ENCODE data around the gene KCNJ9. TPM values are rescaled to one million over a fixed set of nuclear protein-coding genes. Genes with fewer than 3 reads are reported as not detected.

The KCNJ9 gene
- total and polyA plus RNA-seq, 4 donors: not detected

DNA sequence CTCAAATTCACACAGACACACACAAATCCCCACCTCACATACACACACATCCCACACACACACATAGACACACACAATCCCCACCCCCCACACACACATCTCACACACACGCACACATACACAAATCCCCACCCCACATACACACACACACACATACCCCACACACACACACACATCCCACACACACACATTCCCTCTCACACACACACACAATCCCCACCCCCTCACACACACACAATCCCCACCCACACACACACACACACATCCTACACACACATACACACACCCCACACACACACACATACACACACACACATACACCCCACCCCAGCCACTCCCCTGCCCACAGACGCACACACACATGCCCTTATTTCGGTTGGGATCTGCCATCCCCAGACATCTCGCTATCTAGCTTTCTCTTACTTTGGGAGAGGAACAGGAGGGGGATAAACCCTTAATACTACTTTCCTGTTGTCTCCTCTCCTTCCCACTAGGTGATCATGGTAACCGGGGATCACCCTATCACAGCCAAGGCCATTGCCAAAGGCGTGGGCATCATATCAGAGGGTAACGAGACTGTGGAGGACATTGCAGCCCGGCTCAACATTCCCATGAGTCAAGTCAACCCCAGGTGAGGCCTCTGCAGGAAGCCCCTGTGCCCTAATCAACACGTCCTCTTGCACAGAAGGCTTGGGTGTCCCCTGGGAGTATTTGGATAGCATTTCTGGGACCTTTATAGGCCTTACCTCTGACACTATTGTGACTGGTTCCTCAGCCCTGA is 52.8 kb downstream of the KCNJ9 start:
- Histone ChIP-seq H3K9ac (ENCODE audit: low read depth in 1 of 2, low read length in 2 of 2) (no peak overlapping the region), H3K4me3 (ENCODE audit: low read depth in 1 of 3, low read length in 3 of 3) (no peak overlapping the region), H3K36me3 (ENCODE audit: control insufficient read depth in 4 of 4, insufficient read depth in 3 of 4, low read depth in 1 of 4, low read length in 3 of 4) (no peaks in the 10 kb centered on the region), H3K27ac (ENCODE audit: low read depth in 1 of 2, low read length in 2 of 2) (no peak overlapping the region), H3K4me1 (ENCODE audit: control insufficient read depth in 4 of 4, insufficient read depth in 4 of 4, low read length in 3 of 4) (peaks cover 0 to 3% (median 0%) of the 10 kb centered on the region in 4 donors), H3K9me3 (ENCODE audit: control insufficient read depth in 4 of 4, low read length in 3 of 4) (no peaks in the 10 kb centered on the region), H3K27me3 (ENCODE audit: control insufficient read depth in 4 of 4, insufficient read depth in 4 of 4, low read length in 3 of 4) (no peaks in the 10 kb centered on the region)
- 90% methylated on average over 9 of the region's 9 CpGs for WGBS
- no peak for DNase-seq (ENCODE audit: low spot score)
- TF ChIP-seq, protein P1, sequence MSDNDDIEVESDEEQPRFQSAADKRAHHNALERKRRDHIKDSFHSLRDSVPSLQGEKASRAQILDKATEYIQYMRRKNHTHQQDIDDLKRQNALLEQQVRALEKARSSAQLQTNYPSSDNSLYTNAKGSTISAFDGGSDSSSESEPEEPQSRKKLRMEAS (IDR thresholded peaks at IDR 0.05): no peak
- TF ChIP-seq RAD21 (IDR thresholded peaks at IDR 0.05) (no peak), FOXA2 (IDR thresholded peaks at IDR 0.05) (no peak), FOXA1 (IDR thresholded peaks at IDR 0.05) (no peak), NR2F2 (IDR thresholded peaks at IDR 0.05) (no peak), YY1 (IDR thresholded peaks at IDR 0.05) (no peak), GABPA (IDR thresholded peaks at IDR 0.05 in 1 of 2, conservative IDR thresholded peaks at IDR 0.05 in 1 of 2) (no peak), TAF1 (conservative IDR thresholded peaks at IDR 0.05) (no peak), EGR1 (IDR thresholded peaks at IDR 0.05; ENCODE audit: low read depth in 2 of 2) (no peak), SP1 (IDR thresholded peaks at IDR 0.05) (no peak), HNF4G (IDR thresholded peaks at IDR 0.05) (no peak), RXRA (IDR thresholded peaks at IDR 0.05) (no peak), HNF4A (conservative IDR thresholded peaks at IDR 0.05) (no peak), JUND (IDR thresholded peaks at IDR 0.05) (no peak)
- TF ChIP-seq, protein P2, sequence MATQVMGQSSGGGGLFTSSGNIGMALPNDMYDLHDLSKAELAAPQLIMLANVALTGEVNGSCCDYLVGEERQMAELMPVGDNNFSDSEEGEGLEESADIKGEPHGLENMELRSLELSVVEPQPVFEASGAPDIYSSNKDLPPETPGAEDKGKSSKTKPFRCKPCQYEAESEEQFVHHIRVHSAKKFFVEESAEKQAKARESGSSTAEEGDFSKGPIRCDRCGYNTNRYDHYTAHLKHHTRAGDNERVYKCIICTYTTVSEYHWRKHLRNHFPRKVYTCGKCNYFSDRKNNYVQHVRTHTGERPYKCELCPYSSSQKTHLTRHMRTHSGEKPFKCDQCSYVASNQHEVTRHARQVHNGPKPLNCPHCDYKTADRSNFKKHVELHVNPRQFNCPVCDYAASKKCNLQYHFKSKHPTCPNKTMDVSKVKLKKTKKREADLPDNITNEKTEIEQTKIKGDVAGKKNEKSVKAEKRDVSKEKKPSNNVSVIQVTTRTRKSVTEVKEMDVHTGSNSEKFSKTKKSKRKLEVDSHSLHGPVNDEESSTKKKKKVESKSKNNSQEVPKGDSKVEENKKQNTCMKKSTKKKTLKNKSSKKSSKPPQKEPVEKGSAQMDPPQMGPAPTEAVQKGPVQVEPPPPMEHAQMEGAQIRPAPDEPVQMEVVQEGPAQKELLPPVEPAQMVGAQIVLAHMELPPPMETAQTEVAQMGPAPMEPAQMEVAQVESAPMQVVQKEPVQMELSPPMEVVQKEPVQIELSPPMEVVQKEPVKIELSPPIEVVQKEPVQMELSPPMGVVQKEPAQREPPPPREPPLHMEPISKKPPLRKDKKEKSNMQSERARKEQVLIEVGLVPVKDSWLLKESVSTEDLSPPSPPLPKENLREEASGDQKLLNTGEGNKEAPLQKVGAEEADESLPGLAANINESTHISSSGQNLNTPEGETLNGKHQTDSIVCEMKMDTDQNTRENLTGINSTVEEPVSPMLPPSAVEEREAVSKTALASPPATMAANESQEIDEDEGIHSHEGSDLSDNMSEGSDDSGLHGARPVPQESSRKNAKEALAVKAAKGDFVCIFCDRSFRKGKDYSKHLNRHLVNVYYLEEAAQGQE (IDR thresholded peaks at IDR 0.05): no peak
- TF ChIP-seq, protein P3, sequence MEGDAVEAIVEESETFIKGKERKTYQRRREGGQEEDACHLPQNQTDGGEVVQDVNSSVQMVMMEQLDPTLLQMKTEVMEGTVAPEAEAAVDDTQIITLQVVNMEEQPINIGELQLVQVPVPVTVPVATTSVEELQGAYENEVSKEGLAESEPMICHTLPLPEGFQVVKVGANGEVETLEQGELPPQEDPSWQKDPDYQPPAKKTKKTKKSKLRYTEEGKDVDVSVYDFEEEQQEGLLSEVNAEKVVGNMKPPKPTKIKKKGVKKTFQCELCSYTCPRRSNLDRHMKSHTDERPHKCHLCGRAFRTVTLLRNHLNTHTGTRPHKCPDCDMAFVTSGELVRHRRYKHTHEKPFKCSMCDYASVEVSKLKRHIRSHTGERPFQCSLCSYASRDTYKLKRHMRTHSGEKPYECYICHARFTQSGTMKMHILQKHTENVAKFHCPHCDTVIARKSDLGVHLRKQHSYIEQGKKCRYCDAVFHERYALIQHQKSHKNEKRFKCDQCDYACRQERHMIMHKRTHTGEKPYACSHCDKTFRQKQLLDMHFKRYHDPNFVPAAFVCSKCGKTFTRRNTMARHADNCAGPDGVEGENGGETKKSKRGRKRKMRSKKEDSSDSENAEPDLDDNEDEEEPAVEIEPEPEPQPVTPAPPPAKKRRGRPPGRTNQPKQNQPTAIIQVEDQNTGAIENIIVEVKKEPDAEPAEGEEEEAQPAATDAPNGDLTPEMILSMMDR (IDR thresholded peaks at IDR 0.05; ENCODE audit: low read depth, low read length, missing input control): no peak
- TF ChIP-seq, protein P4, sequence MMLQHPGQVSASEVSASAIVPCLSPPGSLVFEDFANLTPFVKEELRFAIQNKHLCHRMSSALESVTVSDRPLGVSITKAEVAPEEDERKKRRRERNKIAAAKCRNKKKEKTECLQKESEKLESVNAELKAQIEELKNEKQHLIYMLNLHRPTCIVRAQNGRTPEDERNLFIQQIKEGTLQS (IDR thresholded peaks at IDR 0.05): no peak
- TF ChIP-seq, protein P5, sequence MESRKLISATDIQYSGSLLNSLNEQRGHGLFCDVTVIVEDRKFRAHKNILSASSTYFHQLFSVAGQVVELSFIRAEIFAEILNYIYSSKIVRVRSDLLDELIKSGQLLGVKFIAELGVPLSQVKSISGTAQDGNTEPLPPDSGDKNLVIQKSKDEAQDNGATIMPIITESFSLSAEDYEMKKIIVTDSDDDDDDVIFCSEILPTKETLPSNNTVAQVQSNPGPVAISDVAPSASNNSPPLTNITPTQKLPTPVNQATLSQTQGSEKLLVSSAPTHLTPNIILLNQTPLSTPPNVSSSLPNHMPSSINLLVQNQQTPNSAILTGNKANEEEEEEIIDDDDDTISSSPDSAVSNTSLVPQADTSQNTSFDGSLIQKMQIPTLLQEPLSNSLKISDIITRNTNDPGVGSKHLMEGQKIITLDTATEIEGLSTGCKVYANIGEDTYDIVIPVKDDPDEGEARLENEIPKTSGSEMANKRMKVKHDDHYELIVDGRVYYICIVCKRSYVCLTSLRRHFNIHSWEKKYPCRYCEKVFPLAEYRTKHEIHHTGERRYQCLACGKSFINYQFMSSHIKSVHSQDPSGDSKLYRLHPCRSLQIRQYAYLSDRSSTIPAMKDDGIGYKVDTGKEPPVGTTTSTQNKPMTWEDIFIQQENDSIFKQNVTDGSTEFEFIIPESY (IDR thresholded peaks at IDR 0.05): no peak

All from liver (tissue), 9 donors.